Panc1 (cell line): ENCODE measurements around the gene NEIL3.

Experiments used
- POLR2AphosphoS5 ChIP-seq: IDR thresholded peaks from 2 replicates; pipeline ENCODE4 v1.6.1; 2012; ENCODE audit warnings: mild to moderate bottlenecking, low read depth, low read length, moderate library complexity
- SIN3A ChIP-seq: IDR thresholded peaks from 2 replicates; pipeline ENCODE4 v1.6.1; 2012; ENCODE audit warnings: low read depth, mild to moderate bottlenecking, low read length, moderate library complexity, borderline replicate concordance; ENCODE audit not compliant: insufficient read depth
- TCF7L2 ChIP-seq: IDR thresholded peaks from 2 replicates; pipeline ENCODE4 v1.6.1; 2011; ENCODE audit warnings: mild to moderate bottlenecking, low read depth, low read length, inconsistent platforms
- TF ChIP-seq, protein P1 (sequence below): fragments of 450-650 bp; IDR thresholded peaks from 2 replicates; pipeline ENCODE4 v1.5.1; 2017; ENCODE audit warnings: mild to moderate bottlenecking
- TF ChIP-seq, protein P2 (sequence below), 2 experiments: IDR thresholded peaks; 2 replicates each; pipeline ENCODE4 v1.6.1; 2011 to 2012; ENCODE audit warnings: low read depth in 2 of 2, control low read depth in 1 of 2, low read length in 1 of 2, mild to moderate bottlenecking in 1 of 2, moderate library complexity in 1 of 2; ENCODE audit not compliant: insufficient read depth in 1 of 2

DNA sequence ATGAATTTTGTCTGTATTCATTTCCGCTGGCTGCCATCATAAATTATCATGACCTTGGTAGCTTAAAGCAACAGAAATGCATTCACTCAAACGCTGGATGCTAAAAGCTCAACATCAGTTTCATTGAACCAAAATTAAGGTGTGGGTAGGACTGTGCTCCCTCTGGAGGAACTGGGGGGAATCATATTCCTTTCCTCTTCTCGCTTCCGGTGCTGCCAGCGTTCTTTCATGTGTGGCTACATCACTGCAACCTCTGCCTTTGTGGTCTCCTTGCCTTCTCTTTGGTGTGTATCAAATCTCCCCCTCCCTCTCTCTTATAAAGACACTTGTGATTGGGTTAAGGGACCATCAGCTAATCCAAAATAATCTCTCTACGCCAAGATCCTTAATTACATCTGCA is 39.5 kb downstream of the NEIL3 start:
- TF ChIP-seq, protein P1, sequence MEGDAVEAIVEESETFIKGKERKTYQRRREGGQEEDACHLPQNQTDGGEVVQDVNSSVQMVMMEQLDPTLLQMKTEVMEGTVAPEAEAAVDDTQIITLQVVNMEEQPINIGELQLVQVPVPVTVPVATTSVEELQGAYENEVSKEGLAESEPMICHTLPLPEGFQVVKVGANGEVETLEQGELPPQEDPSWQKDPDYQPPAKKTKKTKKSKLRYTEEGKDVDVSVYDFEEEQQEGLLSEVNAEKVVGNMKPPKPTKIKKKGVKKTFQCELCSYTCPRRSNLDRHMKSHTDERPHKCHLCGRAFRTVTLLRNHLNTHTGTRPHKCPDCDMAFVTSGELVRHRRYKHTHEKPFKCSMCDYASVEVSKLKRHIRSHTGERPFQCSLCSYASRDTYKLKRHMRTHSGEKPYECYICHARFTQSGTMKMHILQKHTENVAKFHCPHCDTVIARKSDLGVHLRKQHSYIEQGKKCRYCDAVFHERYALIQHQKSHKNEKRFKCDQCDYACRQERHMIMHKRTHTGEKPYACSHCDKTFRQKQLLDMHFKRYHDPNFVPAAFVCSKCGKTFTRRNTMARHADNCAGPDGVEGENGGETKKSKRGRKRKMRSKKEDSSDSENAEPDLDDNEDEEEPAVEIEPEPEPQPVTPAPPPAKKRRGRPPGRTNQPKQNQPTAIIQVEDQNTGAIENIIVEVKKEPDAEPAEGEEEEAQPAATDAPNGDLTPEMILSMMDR: peak; percentile 14; the same call in 1 of the 2 replicates
- TF ChIP-seq POLR2AphosphoS5 (no peak), SIN3A (no peak), TCF7L2 (no peak)
- TF ChIP-seq, protein P2, sequence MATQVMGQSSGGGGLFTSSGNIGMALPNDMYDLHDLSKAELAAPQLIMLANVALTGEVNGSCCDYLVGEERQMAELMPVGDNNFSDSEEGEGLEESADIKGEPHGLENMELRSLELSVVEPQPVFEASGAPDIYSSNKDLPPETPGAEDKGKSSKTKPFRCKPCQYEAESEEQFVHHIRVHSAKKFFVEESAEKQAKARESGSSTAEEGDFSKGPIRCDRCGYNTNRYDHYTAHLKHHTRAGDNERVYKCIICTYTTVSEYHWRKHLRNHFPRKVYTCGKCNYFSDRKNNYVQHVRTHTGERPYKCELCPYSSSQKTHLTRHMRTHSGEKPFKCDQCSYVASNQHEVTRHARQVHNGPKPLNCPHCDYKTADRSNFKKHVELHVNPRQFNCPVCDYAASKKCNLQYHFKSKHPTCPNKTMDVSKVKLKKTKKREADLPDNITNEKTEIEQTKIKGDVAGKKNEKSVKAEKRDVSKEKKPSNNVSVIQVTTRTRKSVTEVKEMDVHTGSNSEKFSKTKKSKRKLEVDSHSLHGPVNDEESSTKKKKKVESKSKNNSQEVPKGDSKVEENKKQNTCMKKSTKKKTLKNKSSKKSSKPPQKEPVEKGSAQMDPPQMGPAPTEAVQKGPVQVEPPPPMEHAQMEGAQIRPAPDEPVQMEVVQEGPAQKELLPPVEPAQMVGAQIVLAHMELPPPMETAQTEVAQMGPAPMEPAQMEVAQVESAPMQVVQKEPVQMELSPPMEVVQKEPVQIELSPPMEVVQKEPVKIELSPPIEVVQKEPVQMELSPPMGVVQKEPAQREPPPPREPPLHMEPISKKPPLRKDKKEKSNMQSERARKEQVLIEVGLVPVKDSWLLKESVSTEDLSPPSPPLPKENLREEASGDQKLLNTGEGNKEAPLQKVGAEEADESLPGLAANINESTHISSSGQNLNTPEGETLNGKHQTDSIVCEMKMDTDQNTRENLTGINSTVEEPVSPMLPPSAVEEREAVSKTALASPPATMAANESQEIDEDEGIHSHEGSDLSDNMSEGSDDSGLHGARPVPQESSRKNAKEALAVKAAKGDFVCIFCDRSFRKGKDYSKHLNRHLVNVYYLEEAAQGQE (IDR thresholded peaks at IDR 0.05; ENCODE audit: insufficient read depth in 1 of 2, low read depth in 2 of 2, low read length in 1 of 2): no peak
